Putamen (tissue), 1 donor: ENCODE data around the gene ARMH4.

Experiments used
- DNase-seq: peaks from one replicate; pipeline ENCODE4 v3.0.0-alpha.2; 2016; ENCODE audit warnings: low spot score

Gene ARMH4, protein sequence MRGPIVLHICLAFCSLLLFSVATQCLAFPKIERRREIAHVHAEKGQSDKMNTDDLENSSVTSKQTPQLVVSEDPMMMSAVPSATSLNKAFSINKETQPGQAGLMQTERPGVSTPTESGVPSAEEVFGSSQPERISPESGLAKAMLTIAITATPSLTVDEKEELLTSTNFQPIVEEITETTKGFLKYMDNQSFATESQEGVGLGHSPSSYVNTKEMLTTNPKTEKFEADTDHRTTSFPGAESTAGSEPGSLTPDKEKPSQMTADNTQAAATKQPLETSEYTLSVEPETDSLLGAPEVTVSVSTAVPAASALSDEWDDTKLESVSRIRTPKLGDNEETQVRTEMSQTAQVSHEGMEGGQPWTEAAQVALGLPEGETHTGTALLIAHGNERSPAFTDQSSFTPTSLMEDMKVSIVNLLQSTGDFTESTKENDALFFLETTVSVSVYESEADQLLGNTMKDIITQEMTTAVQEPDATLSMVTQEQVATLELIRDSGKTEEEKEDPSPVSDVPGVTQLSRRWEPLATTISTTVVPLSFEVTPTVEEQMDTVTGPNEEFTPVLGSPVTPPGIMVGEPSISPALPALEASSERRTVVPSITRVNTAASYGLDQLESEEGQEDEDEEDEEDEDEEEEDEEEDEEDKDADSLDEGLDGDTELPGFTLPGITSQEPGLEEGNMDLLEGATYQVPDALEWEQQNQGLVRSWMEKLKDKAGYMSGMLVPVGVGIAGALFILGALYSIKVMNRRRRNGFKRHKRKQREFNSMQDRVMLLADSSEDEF

DNA sequence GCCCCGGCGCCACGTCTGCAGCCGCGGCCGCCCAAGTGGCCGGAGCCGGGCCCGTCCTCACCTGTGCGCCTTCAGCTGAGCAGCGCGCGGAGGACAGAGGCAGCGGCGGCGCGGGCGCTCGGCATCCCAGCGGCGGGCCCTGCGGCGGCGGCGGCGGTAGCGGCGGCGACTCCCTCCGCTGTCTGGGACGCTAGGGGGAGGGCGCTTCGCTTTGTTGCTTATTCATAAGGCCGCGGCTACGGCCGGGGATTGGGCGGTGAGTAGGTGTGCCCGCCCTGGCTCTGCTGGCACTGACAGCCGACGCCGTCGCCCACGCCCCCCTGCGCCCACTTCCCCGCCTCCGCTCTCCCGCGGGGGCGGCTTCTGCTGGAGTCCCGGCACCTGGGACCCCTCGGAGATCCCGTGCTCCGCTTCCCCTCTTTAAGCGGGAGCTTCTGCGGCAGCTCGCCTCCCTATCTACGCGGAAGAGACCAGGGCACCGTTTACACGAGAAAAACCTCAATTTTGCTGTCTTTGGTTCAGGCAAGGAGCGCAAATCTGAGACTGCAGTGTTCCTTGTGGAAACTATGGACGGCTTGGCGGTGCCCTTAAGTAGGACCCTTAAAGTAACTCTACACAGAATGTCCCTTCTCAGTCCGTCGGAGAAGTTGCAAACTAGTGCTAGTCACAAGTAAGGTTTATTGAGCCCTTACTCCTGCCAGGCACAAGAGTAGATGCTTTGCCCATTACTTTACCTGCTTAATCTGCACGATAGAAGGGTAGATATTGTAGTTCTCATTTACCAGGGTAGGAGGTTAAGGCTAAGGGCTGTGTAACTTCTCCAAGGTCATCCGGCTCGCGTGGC, at the start of gene ARMH4:
Gene ARMH4 (minus strand): TSS at position 200 of the 844 bp plus-strand sequence. CDS start 12,855 bp downstream, outside the sequence.
- DNase-seq = peak; percentile 83

GRCh38 chr14:58200846-58201245, 48.8 kb upstream of the ARMH4 start:
- no peak for DNase-seq

GRCh38 chr14:58200480-58200841, 48.4 kb upstream of the ARMH4 start:
- no peak for DNase-seq

DNA sequence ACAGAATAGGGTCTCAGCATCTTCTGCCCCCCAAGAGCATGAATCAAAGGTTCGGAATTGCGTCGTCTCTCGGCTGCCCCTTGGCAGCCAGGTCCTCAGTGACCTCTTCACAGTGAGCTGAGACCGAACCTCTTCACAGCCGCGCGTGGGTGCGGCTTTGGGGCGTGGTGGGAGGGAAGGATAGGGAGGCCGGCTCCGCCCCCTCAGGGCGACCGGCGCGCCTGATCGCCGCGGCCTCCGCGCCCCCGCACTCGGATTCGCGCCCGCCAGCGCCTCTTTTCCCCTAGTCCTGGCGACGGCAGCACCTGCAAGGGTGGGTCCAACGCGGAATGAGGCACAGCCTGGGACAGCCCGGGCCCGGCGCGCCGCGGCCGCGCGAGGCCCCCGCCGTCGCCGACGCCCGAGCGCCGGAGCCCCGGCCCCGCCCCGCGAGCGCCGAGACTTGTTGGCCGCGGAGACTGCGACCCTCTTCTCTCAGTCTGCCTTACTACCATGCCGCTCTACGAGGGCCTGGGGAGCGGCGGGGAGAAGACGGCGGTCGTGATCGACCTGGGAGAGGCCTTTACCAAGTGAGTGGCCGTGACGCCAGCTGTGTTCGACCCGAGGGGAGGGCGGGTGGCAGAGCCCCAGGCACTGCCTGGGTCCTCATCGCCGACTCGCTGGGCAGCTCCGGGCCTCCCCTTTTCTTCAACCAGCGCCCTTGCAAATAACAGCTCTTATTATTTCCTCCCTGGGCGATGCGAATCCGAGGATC, 47.9 kb upstream of the ARMH4 start, which contains the start of gene ACTR10:
Gene ACTR10 (plus strand): TSS at position 424 of the 754 bp plus-strand sequence. CDS start 69 bp downstream, at position 493.
- peak; percentile 85 for DNase-seq

GRCh38 chr14:58198086-58198485, 46.1 kb upstream of the ARMH4 start:
- DNase-seq = no peak

DNA sequence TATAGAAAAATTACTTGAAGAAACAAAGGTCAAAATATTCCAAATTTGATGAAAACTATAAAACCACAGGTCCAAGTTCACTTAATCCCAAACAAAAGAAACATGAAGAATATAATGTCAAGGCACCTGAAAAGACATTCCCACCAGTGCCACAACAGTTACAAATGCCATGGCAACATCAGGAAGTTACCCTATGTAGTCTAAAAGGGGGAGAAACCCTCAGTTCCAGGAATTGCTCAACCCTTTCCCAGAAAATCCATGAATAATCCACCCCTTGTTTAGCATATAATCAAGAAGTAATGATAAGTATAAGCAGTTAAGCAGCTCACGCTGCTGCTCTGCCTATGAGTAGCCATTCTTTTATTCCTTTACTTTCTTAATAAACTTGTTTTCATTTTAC, 44.2 kb upstream of the ARMH4 start:
- no peak for DNase-seq

- DNase-seq = no peak
Measured at GRCh38 chr14:58193542-58193941, 41.5 kb upstream of the ARMH4 start.

- DNase-seq = no peak
Measured at GRCh38 chr14:58191763-58192601, 40.0 kb upstream of the ARMH4 start.

GRCh38 chr14:58189176-58189575, 37.2 kb upstream of the ARMH4 start:
- DNase-seq = no peak

GRCh38 chr14:58177125-58177524, 25.1 kb upstream of the ARMH4 start:
- DNase-seq = no peak

- DNase-seq = peak; percentile 52
Measured at GRCh38 chr14:58171090-58171489, 19.1 kb upstream of the ARMH4 start.

GRCh38 chr14:58167891-58168290, 15.9 kb upstream of the ARMH4 start:
- no peak for DNase-seq

- no peak for DNase-seq
Measured at GRCh38 chr14:58167057-58167456, 15.0 kb upstream of the ARMH4 start.

GRCh38 chr14:58166005-58166983, 14.3 kb upstream of the ARMH4 start:
- DNase-seq = peak; percentile 74

DNA sequence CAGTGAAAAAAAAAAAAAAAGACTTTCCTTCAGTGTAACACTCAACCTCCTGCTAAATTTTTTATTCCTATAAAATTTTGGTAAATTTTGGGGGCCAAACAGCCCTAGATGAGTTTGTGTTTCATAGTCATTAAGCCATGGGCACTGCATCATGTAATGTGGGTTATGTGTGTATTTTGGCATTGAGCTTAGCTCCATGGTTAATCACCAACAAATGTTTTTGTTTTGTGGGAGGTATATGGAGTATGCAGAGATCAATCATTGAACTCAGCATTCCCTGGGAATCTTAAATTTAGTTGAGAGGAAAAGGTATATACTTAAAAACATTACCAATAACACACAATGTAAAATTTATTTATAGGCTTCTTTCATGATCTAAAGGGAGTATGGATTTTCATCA, 8.5 kb upstream of the ARMH4 start:
- DNase-seq = no peak

GRCh38 chr14:58151133-58152013, 640 bp downstream of the ARMH4 start:
- no peak for DNase-seq

DNA sequence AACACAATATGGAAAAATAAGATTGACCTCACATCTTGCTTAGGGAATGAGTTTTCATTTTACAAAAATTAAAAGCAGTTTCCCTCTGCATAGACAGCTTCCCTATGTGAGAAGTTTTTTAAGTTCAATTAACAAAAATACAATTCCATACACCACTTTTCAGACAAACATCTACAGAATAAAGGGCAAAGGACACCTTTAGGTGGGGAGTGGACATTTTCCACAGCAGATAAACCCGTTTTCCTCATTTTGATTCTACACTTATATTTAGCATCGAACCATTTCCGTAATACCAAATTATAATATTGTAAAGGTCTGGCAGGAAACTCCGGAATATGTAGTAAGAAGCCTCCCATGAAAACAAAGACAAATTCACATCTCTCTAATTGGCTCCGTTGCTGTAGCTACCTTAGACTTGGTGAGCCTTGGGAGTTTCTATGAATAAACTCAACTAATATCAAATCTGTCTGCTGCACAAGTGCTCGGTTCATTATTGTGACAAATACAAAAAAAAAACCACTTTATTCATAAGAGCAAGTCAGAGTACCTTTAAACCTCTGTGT, 1.7 kb downstream of the ARMH4 start:
- DNase-seq = no peak

DNA sequence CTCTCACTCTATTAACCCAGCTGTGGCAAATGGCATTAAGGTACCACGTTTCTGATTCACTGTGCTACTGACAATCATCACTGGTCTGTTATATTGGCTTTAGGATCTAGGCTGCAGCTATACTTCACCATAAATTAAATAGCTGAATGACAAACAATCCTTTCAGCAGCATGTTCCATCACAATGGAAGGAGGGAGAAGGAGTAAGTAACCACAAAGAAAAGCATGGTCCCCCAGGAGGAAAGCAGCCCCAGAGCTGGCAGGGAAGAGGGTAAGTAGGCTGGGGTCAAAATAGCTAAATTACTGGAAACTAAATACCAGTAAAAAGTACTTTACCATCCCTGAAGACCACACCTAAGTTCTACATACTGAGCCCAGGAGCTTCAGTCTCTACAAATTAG, 2.8 kb downstream of the ARMH4 start:
- no peak for DNase-seq
